ENCODE measurements around the gene POM121L12. TPM values are rescaled to one million over a fixed set of nuclear protein-coding genes. Genes with fewer than 3 reads are reported as not detected.

Gene POM121L12
- total RNA-seq (ENCODE audit: unreplicated experiment), result not detected
- long read RNA-seq, result 0 reads

- Mint-ChIP-seq H3K27me3 (ENCODE audit: unreplicated experiment) (peaks cover 4% of the 10 kb centered on the region), H3K27ac (ENCODE audit: unreplicated experiment) (no peak within 1 kb of the TSS), H3K9me3 (ENCODE audit: unreplicated experiment) (peaks cover 5% of the 10 kb centered on the region), H3K4me3 (ENCODE audit: unreplicated experiment) (no peak within 1 kb of the TSS), H3K4me1 (ENCODE audit: low read depth, unreplicated experiment) (no peaks in the 10 kb centered on the region), H3K36me3 (ENCODE audit: unreplicated experiment) (peaks cover 5% of the 10 kb centered on the region)
- TF ChIP-seq, protein P1, sequence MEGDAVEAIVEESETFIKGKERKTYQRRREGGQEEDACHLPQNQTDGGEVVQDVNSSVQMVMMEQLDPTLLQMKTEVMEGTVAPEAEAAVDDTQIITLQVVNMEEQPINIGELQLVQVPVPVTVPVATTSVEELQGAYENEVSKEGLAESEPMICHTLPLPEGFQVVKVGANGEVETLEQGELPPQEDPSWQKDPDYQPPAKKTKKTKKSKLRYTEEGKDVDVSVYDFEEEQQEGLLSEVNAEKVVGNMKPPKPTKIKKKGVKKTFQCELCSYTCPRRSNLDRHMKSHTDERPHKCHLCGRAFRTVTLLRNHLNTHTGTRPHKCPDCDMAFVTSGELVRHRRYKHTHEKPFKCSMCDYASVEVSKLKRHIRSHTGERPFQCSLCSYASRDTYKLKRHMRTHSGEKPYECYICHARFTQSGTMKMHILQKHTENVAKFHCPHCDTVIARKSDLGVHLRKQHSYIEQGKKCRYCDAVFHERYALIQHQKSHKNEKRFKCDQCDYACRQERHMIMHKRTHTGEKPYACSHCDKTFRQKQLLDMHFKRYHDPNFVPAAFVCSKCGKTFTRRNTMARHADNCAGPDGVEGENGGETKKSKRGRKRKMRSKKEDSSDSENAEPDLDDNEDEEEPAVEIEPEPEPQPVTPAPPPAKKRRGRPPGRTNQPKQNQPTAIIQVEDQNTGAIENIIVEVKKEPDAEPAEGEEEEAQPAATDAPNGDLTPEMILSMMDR (IDR thresholded peaks at IDR 0.05; ENCODE audit: partially characterized antibody, unreplicated experiment), result no peak
- no peak for DNase-seq
Observed at GRCh38 chr7:53035499-53036412, at the start of gene POM121L12. Gene POM121L12 (plus strand): TSS chr7:53035633. CDS start chr7:53035672, 39 bp downstream.

- Mint-ChIP-seq H3K27me3 (ENCODE audit: unreplicated experiment) (no peaks in the 10 kb centered on the region), H3K27ac (ENCODE audit: unreplicated experiment) (no peak overlapping the region), H3K9me3 (ENCODE audit: unreplicated experiment) (no peaks in the 10 kb centered on the region), H3K4me1 (ENCODE audit: low read depth, unreplicated experiment) (no peaks in the 10 kb centered on the region), H3K4me3 (ENCODE audit: unreplicated experiment) (no peak overlapping the region), H3K36me3 (ENCODE audit: unreplicated experiment) (no peaks in the 10 kb centered on the region)
- DNase-seq, result no peak
- TF ChIP-seq, protein P1 (IDR thresholded peaks at IDR 0.05; ENCODE audit: partially characterized antibody, unreplicated experiment), result no peak
Observed at GRCh38 chr7:52992001-52992400, 43.4 kb upstream of the POM121L12 start.

DNA sequence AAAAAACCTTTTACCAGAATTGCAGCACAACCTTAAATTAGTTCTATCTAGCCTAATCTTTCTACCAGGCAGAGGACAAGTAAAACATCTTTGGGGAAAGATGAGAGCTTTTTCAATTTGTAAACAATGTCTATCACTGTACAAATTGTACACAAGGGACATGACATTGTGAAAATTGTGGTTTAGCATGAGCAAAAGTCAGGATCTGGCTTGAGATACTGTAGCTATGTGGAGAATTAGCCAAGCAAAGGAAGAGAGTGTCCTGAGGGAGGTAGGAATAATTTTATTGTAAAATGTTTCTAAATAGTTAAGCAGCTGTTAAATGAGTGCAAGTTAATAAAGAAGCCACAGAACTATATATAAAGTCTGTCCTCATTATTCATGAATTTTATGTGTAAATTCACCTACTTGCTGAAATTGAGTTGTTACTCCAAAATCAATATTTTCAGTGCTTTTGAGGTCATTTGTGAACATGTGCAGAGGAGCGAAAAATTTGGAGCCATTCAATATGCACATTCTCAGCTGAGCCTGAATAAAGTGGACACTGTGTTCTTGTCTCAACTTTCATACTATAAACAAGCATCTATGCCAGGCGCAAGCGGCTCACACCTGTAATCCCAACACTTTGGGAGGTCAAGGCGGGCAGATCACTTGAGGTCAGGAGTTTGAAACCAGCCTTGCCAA lies 42.8 kb upstream of the POM121L12 start:
- Mint-ChIP-seq H3K4me3 (ENCODE audit: unreplicated experiment) (no peak overlapping the region), H3K27ac (ENCODE audit: unreplicated experiment) (no peak overlapping the region), H3K4me1 (ENCODE audit: low read depth, unreplicated experiment) (no peaks in the 10 kb centered on the region), H3K9me3 (ENCODE audit: unreplicated experiment) (no peaks in the 10 kb centered on the region), H3K27me3 (ENCODE audit: unreplicated experiment) (no peaks in the 10 kb centered on the region), H3K36me3 (ENCODE audit: unreplicated experiment) (no peaks in the 10 kb centered on the region)
- TF ChIP-seq, protein P1 (IDR thresholded peaks at IDR 0.05; ENCODE audit: partially characterized antibody, unreplicated experiment), result no peak
- no peak for DNase-seq

GRCh38 chr7:52995676-52996075 lies 39.8 kb upstream of the POM121L12 start:
- Mint-ChIP-seq H3K27ac (ENCODE audit: unreplicated experiment) (no peak overlapping the region), H3K4me1 (ENCODE audit: low read depth, unreplicated experiment) (no peaks in the 10 kb centered on the region), H3K36me3 (ENCODE audit: unreplicated experiment) (no peaks in the 10 kb centered on the region), H3K27me3 (ENCODE audit: unreplicated experiment) (no peaks in the 10 kb centered on the region), H3K9me3 (ENCODE audit: unreplicated experiment) (no peaks in the 10 kb centered on the region), H3K4me3 (ENCODE audit: unreplicated experiment) (no peak overlapping the region)
- DNase-seq, result no peak
- TF ChIP-seq, protein P1 (IDR thresholded peaks at IDR 0.05; ENCODE audit: partially characterized antibody, unreplicated experiment), result no peak
